ENCODE data around the gene ZNF497. TPM values are rescaled to one million over a fixed set of nuclear protein-coding genes. Genes with fewer than 3 reads are reported as not detected.
A peak's percentile ranks its signal among the peaks of the same experiment; 100 is the strongest.

Gene ZNF497
- total RNA-seq, 1 experiment from 2014 or later: 2.4 TPM

DNA sequence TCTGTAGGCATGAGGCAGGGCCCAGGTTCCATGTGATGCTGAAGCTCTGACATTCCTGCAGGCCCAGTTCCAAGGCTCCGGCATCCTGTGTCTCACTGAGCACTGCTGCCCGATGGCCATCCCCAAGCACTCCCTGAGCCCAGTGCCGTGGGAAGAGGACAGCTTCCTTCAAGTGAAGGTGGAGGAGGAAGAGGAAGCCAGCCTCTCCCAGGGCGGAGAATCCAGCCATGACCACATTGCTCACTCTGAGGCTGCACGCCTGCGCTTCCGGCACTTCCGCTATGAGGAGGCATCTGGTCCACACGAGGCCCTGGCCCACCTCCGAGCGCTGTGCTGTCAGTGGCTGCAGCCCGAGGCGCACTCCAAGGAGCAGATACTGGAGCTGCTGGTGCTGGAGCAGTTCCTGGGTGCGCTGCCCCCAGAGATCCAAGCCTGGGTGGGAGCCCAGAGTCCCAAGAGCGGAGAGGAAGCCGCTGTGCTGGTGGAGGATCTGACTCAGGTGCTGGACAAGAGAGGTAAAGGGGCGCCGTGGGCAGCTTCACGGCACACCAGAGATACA, 27.8 kb downstream of the ZNF497 start:
- Mint-ChIP-seq H3K4me1 (no peaks in the 10 kb centered on the region), H3K36me3 (ENCODE audit: insufficient read depth in 1 of 3, low read depth in 3 of 3) (peaks cover 14 to 26% (median 21%) of the 10 kb centered on the region in 3 experiments; a peak in 6 of 7 replicates), H3K27ac (peak overlapping the region in 2 of 3 experiments; percentile 20 to 64; a peak in 1 of 7 replicates), H3K4me3 (no peak overlapping the region), H3K9me3 (no peaks in the 10 kb centered on the region; a peak in 1 of 5 replicates), H3K27me3 (ENCODE audit: low read depth) (no peaks in the 10 kb centered on the region)
- Histone ChIP-seq H2AK5ac (ENCODE audit: insufficient read length, low read length) (no peak overlapping the region), H2BK5ac (ENCODE audit: insufficient read length, low read length) (no peak overlapping the region), H2BK120ac (ENCODE audit: low read depth, low read length, poor library complexity, severe bottlenecking) (no peak overlapping the region), H2BK12ac (ENCODE audit: insufficient read length, low read depth, low read length) (no peak overlapping the region), H3K14ac (ENCODE audit: insufficient read depth, low read length) (no peak overlapping the region), H3K4me2 (ENCODE audit: insufficient read depth, insufficient read length, low read length) (no peak overlapping the region), H3K79me1 (ENCODE audit: insufficient read depth, low read depth, low read length, poor library complexity, severe bottlenecking) (no peaks in the 10 kb centered on the region), H3K27me3 (ENCODE audit: insufficient read depth, low read length) (no peaks in the 10 kb centered on the region), H3K56ac (ENCODE audit: insufficient read length, low read depth, low read length) (no peak overlapping the region), H3K27ac (ENCODE audit: insufficient read length, low read depth, low read length) (no peak overlapping the region), H3K9ac (ENCODE audit: extremely low read depth, insufficient read length, low read length) (no peak overlapping the region), H2BK15ac (ENCODE audit: low read depth, low read length) (no peak overlapping the region), H3K18ac (ENCODE audit: insufficient read length, low read depth, low read length) (no peak overlapping the region), H3K23ac (ENCODE audit: insufficient read length, low read depth, low read length) (no peak overlapping the region), H4K20me1 (ENCODE audit: control insufficient read depth, insufficient read depth, insufficient read length) (no peaks in the 10 kb centered on the region), H3T11ph (ENCODE audit: low read length) (no peak overlapping the region), H3K4me1 (ENCODE audit: insufficient read depth, low read length) (no peaks in the 10 kb centered on the region), H3K23me2 (ENCODE audit: insufficient read length, low read depth, low read length, poor library complexity, severe bottlenecking) (no peaks in the 10 kb centered on the region), H3K79me2 (ENCODE audit: insufficient read depth, low read length) (no peaks in the 10 kb centered on the region), H4K5ac (ENCODE audit: insufficient read length, low read depth, low read length) (no peak overlapping the region), H2BK20ac (ENCODE audit: low read depth, low read length, poor library complexity, severe bottlenecking) (no peak overlapping the region), H4K8ac (replicated peaks; ENCODE audit: insufficient read length, low read depth, low read length) (no peak overlapping the region), H4K91ac (ENCODE audit: insufficient read length, low read depth, low read length) (no peak overlapping the region), H2AFZ (ENCODE audit: low read length) (no peak overlapping the region), H3K4ac (ENCODE audit: low read depth, low read length) (no peak overlapping the region), H3K9me3 (ENCODE audit: control insufficient read depth, low read depth, low read length) (no peaks in the 10 kb centered on the region)
- DNase-seq: no peak
- WGBS (ENCODE audit: extremely low coverage, insufficient read length, low lambda C conversion rate): no CpG with 5 or more reads among the region's 19 CpGs
- TF ChIP-seq, protein P1, sequence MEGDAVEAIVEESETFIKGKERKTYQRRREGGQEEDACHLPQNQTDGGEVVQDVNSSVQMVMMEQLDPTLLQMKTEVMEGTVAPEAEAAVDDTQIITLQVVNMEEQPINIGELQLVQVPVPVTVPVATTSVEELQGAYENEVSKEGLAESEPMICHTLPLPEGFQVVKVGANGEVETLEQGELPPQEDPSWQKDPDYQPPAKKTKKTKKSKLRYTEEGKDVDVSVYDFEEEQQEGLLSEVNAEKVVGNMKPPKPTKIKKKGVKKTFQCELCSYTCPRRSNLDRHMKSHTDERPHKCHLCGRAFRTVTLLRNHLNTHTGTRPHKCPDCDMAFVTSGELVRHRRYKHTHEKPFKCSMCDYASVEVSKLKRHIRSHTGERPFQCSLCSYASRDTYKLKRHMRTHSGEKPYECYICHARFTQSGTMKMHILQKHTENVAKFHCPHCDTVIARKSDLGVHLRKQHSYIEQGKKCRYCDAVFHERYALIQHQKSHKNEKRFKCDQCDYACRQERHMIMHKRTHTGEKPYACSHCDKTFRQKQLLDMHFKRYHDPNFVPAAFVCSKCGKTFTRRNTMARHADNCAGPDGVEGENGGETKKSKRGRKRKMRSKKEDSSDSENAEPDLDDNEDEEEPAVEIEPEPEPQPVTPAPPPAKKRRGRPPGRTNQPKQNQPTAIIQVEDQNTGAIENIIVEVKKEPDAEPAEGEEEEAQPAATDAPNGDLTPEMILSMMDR (conservative IDR thresholded peaks at IDR 0.05): no peak
